Body of pancreas (tissue), 4 donors: ENCODE measurements around the gene ARHGAP36.

Source experiments
- CTCF ChIP-seq, 7 experiments: fragments of 450-650 bp in 4 of 7; fragments of 200-600 bp in 3 of 7; sonication (generic) in 3 of 7; IDR thresholded peaks; one replicate each; pipeline ENCODE4 v1.5.1; 2016 to 2019; ENCODE audit warnings: antibody characterized with exemption in 7 of 7
- POLR2A ChIP-seq, 3 donors: fragments of 450-650 bp; IDR thresholded peaks; one replicate each; pipeline ENCODE4 v1.6.1; 2016; ENCODE audit warnings: antibody characterized with exemption in 3 of 3, mild to moderate bottlenecking in 2 of 3

- TF ChIP-seq CTCF (IDR thresholded peaks at IDR 0.05) (no peak), POLR2A (IDR thresholded peaks at IDR 0.05) (no peak)
Measured at GRCh38 chrX:131063613-131064012, 5.5 kb downstream of the ARHGAP36 start.
